Measurements from ENCODE around the gene LUZP2.

GRCh38 chr11:24502425-24502824 lies 5.6 kb downstream of the LUZP2 start:
- no peak for TF ChIP-seq POLR2A (IDR thresholded peaks at IDR 0.05; ENCODE audit: low read length)
- TF ChIP-seq GATA1 (IDR thresholded peaks at IDR 0.05; ENCODE audit: low read depth, low read length) = no peak
